Activated CD4-positive, alpha-beta T cell treated with anti-CD3 and anti-CD28 coated beads, Interleukin-2, amount 50 U/mL, for 48 hours (primary cell): ENCODE results near the gene SEMA4A.
"Not testable (repeated sequence)": the region's sequence is repeated elsewhere in the genome, so short reads cannot be mapped to it uniquely, and the experiment has no call there.

ENCODE experiments used
- DNase-seq, 2 experiments: peaks; one replicate each; pipeline ENCODE4 v3.0.0-alpha.2; 2020

Gene SEMA4A

GRCh38 chr1:156198831-156199349 lies 45.5 kb downstream of the SEMA4A start:
- DNase-seq: peak; percentile 44 to 58

GRCh38 chr1:156200044-156200443 lies 46.7 kb downstream of the SEMA4A start:
- DNase-seq: no peak

GRCh38 chr1:156203331-156203730 lies 49.9 kb downstream of the SEMA4A start:
- no peak for DNase-seq

GRCh38 chr1:156204686-156205085 lies 51.3 kb downstream of the SEMA4A start:
- DNase-seq: no peak

- no peak for DNase-seq
These were observed 57.9 kb downstream of the SEMA4A start for GRCh38 chr1:156211243-156211642.

- DNase-seq: no peak
These were observed 58.7 kb downstream of the SEMA4A start for GRCh38 chr1:156212130-156212529.

GRCh38 chr1:156212833-156213643 lies 59.7 kb downstream of the SEMA4A start, which contains the start of gene PMF1:
TSS of gene PMF1 (plus strand) at chr1:156213007. CDS start at chr1:156213016, 9 bp downstream.
- DNase-seq: peak; percentile 96 to 98

GRCh38 chr1:156213644-156213966 lies 60.2 kb downstream of the SEMA4A start:
- no peak for DNase-seq

GRCh38 chr1:156214024-156214748 lies 60.8 kb downstream of the SEMA4A start:
- no peak for DNase-seq

GRCh38 chr1:156216361-156217086 lies 63.1 kb downstream of the SEMA4A start:
- not testable (repeated sequence) for DNase-seq

GRCh38 chr1:156217871-156218270 lies 64.5 kb downstream of the SEMA4A start:
- DNase-seq: no peak

GRCh38 chr1:156220226-156220625 lies 66.8 kb downstream of the SEMA4A start:
- no peak for DNase-seq

- DNase-seq: peak in 1 of 2 experiments; percentile 53
These were observed 68.8 kb downstream of the SEMA4A start for GRCh38 chr1:156221986-156222692.

GRCh38 chr1:156225677-156226014 lies 72.3 kb downstream of the SEMA4A start:
- DNase-seq: no peak

GRCh38 chr1:156226116-156226538 lies 72.7 kb downstream of the SEMA4A start:
- DNase-seq: peak in 1 of 2 experiments; percentile 52

- no peak for DNase-seq
These were observed 73.4 kb downstream of the SEMA4A start for GRCh38 chr1:156226782-156227181.
